Epidermal melanocyte (primary cell): ENCODE data around the gene IQCK.

Source experiments
- DNase-seq: peaks from one replicate; pipeline ENCODE4 v3.0.0; 2011; ENCODE audit warnings: low spot score; ENCODE audit not compliant: insufficient read length

The IQCK gene

GRCh38 chr16:19802612-19803011, 84.5 kb downstream of the IQCK start:
- no peak for DNase-seq

GRCh38 chr16:19804538-19805323, 86.7 kb downstream of the IQCK start:
- DNase-seq: no peak

GRCh38 chr16:19805459-19806162, 87.5 kb downstream of the IQCK start:
- DNase-seq: no peak

GRCh38 chr16:19808061-19808641, 90.1 kb downstream of the IQCK start:
- DNase-seq: no peak

- DNase-seq: no peak
Measured at GRCh38 chr16:19809121-19809635, 91.1 kb downstream of the IQCK start.

GRCh38 chr16:19809693-19810092, 91.6 kb downstream of the IQCK start:
- no peak for DNase-seq

GRCh38 chr16:19810817-19811731, 93.0 kb downstream of the IQCK start:
- no peak for DNase-seq

GRCh38 chr16:19812986-19813385, 94.9 kb downstream of the IQCK start:
- no peak for DNase-seq

GRCh38 chr16:19815418-19815817, 97.3 kb downstream of the IQCK start:
- no peak for DNase-seq

- DNase-seq: no peak
Measured at GRCh38 chr16:19817122-19817521, 99.1 kb downstream of the IQCK start.

- no peak for DNase-seq
Measured at GRCh38 chr16:19817875-19818274, 99.8 kb downstream of the IQCK start.

GRCh38 chr16:19822533-19822932, 104.5 kb downstream of the IQCK start:
- DNase-seq: no peak

- no peak for DNase-seq
Measured at GRCh38 chr16:19823322-19823721, 105.3 kb downstream of the IQCK start.

- no peak for DNase-seq
Measured at GRCh38 chr16:19824216-19824615, 106.1 kb downstream of the IQCK start.

GRCh38 chr16:19829844-19830692, 112.0 kb downstream of the IQCK start:
- DNase-seq: no peak

- no peak for DNase-seq
Measured at GRCh38 chr16:19830902-19831560, 113.0 kb downstream of the IQCK start.

- no peak for DNase-seq
Measured at GRCh38 chr16:19831678-19832077, 113.6 kb downstream of the IQCK start.

GRCh38 chr16:19833176-19833575, 115.1 kb downstream of the IQCK start:
- no peak for DNase-seq

- no peak for DNase-seq
Measured at GRCh38 chr16:19833581-19833980, 115.5 kb downstream of the IQCK start.

- DNase-seq: no peak
Measured at GRCh38 chr16:19835196-19835595, 117.1 kb downstream of the IQCK start.
